HG03103 (cell line): ENCODE results near the gene KRTAP9-9.
"Not testable (repeated sequence)": the region's sequence is repeated elsewhere in the genome, so short reads cannot be mapped to it uniquely, and the experiment has no call there.

Source experiments
- ATAC-seq: cut with Tn5 transposase; IDR thresholded peaks from one replicate; pipeline ENCODE4 v1.9.1; 2021; ENCODE audit warnings: low read depth; ENCODE audit not compliant: unreplicated experiment

KRTAP9-9 gene

GRCh38 chr17:41264599-41264998 lies 9.4 kb downstream of the KRTAP9-9 start:
- no peak for ATAC-seq

- no peak for ATAC-seq
These were observed 9.9 kb downstream of the KRTAP9-9 start, which contains the start of gene KRTAP9-6 for GRCh38 chr17:41265078-41265477. TSS of gene KRTAP9-6 (plus strand) at chr17:41265378. CDS start at chr17:41265378, 0 bp downstream.

- no peak for ATAC-seq
These were observed 12.5 kb downstream of the KRTAP9-9 start for GRCh38 chr17:41267711-41268110.

DNA sequence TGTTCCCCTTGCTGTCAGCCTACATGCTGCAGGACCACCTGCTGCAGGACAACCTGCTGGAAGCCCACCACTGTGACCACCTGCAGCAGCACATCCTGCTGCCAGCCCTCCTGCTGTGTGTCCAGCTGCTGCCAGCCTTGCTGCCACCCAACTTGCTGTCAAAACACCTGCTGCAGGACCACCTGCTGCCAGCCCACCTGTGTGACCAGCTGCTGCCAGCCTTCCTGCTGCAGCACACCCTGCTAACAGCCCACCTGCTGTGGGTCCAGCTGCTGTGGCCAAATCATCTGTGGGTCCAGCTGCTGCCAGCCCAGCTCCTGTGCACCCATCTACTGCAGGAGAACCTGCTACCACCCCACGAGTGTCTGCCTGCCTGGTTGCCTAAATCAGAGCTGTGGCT lies 16.1 kb downstream of the KRTAP9-9 start:
- ATAC-seq: not testable (repeated sequence)

GRCh38 chr17:41271858-41272257 lies 16.7 kb downstream of the KRTAP9-9 start:
- no peak for ATAC-seq

GRCh38 chr17:41275648-41276190 lies 20.5 kb downstream of the KRTAP9-9 start, which contains the start of gene KRTAP9-7:
TSS of gene KRTAP9-7 (plus strand) at chr17:41275698. CDS start at chr17:41275698, 0 bp downstream.
- not testable (repeated sequence) for ATAC-seq

DNA sequence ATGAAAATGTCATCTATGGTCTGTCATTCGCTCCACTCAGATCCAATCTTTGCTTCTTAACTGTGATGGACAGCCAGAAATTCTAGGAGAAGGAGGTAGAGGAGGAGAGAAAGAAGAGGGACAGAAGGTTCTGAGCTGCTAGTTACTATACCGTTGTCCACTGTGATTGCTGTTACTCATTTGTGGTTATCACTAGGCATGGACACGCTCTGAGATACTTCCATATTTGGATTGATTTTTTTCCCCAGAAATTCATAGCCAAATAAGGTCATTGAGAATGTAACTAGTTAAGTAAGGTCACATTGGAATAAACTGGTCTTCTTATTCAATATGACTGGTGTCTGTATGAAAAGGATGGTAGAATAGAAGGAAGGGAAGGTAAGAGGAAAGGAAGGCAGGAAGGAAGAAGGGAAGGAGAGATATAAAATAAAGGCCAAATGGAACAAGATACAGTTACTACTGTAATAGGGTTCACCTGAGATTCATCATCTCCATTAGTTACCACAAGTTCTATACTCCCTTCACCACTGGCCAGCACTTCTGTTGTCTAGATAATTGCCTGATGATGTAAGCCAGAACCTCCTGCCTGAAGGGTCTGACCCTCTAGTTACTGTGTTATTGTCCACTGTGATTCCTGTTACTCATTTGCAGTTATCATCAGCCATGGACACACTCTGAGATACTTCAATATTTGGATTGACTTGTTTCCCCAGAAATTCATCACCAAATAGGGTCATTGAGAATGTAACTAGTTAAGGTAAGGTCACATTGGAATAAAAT lies 23.2 kb downstream of the KRTAP9-9 start:
- no peak for ATAC-seq

DNA sequence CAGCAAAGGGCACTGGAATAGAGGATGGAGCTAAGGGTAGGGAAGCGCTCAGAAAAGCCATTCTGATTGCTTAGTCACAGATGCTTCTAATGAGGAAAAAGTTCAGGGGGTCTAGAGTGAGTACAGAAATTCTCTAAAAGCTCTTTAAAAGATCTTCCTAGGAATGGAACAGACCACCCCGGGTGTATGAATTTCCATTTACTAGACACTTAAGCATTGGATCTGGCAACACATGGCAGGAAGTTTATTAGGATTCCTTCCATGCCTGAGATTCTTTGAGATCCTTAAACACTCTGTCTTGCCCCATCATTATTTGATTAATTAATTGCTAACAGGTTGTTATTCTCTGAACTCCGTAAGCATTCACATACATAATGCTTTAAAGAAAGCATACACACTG lies 28.9 kb downstream of the KRTAP9-9 start:
- ATAC-seq: no peak

DNA sequence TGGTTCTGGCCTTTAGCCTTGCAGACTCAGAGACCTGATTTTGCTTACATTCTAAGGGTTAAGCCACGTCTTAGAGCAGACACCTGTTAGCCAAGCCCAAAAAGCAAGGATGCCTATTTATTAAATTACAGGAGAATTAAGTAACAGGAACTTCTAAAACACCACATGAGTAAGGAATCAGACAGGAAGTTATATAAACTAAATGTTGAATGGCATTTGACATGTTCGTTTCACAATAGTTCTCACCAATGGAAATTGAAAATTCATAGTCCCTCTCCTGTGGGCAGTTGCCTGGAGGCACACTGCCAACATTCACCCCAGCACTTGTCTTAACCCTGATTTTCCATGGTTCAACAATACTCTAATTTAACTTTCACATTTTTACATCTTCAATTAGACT lies 29.4 kb downstream of the KRTAP9-9 start:
- ATAC-seq: no peak

- ATAC-seq: no peak
These were observed 31.9 kb downstream of the KRTAP9-9 start for GRCh38 chr17:41287050-41287449.

DNA sequence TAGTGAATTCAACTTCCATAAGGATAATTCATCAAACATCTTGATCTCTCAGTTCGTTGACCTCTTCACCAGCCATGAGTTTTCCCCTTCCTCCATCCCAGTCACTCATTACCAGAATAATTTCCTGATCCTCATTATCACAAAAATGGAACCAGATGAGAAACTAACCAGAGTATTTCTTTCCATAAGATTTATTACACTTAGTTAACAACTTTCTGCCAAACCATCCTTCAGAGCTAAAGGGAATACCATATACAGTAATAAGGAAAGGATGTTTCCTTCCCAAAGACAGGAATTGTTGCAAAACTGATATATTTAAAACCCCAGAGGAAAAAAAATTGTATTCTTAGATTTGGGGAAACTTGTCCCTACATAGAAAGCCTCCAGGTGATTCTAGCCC lies 38.8 kb downstream of the KRTAP9-9 start:
- ATAC-seq: no peak

- ATAC-seq: no peak
These were observed 41.7 kb downstream of the KRTAP9-9 start for GRCh38 chr17:41296846-41297245.

DNA sequence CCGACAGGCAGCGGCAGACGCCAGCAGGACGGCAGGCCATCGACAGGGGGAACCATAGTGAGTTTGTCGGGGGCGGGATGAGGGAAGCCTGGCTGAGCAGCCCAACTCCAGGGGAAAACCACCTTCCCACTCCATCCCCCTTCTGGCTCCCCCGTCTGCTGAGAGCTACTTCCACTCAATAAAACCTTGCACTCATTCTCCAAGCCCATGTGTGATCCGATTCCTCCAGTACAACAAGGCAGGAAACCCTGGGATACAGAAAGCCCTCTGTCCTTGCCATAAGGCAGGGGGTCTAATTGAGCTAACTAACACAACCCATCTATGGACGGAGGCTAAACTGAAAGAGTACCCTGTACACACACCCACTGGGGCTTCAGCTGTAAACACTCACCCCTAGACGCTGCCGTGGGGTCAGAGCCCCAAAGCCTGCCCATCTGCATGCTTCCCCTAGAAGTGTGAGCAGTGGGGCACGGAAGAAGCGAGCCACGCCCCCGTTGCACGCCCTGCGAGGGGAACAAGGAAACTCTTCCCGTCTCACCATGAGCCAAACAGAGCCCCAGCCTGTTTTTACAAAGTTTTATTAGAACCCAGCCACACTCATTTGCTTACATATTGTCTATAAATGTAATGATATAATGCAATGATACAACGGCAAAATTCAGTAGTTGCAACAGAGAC lies 43.4 kb downstream of the KRTAP9-9 start:
- ATAC-seq: no peak

GRCh38 chr17:41301204-41301790 lies 46.1 kb downstream of the KRTAP9-9 start:
- no peak for ATAC-seq

DNA sequence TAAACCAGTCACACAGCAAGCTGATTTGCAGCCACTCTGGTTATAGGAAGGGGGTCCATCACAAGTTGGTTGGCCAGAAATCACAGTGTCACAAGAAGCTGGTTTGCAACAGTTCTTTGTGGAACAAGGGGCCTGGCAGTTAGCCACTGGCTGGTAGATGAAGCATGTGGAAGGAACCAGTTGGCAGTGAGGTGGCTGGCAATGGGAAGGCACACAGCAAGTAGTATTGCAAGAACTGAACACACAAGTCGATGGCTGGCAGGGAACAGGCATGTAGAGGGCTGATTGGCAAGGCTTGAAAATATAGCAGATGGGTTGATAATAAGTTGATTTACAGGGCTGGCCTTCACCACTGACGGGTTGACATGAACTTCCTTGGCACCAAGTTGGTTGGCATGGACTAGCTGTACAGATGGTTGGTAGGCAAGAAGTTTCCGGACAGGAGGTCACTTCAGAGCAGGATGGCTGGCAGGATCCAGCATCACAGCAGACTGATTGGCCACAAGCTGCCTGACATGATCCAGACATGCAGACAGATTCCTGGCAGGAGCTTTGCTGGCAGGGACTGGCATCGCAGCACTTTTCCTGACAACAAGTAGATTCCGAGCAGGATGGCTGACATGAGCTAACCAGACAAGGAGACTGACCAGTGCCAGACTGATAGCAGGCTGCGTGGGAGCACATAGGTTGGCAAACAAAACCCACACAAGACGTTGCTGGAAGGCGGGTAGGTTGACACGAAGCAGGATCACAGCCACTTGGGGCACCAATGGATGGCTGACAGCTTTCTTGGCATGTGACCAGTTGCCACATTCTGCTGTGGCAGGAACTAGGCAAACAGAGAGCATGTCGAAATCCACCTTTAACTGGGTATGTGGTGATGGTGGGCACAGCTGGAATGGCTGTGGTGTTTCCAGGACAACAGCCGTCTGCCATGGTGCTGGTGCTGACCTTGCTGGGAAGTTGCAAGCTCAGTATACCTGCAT lies 47.0 kb downstream of the KRTAP9-9 start, which contains the start of gene KRTAP29-1:
TSS of gene KRTAP29-1 (minus strand) at position 936 of the 986 bp plus-strand sequence. CDS start at position 936, 0 bp downstream.
- ATAC-seq: no peak

DNA sequence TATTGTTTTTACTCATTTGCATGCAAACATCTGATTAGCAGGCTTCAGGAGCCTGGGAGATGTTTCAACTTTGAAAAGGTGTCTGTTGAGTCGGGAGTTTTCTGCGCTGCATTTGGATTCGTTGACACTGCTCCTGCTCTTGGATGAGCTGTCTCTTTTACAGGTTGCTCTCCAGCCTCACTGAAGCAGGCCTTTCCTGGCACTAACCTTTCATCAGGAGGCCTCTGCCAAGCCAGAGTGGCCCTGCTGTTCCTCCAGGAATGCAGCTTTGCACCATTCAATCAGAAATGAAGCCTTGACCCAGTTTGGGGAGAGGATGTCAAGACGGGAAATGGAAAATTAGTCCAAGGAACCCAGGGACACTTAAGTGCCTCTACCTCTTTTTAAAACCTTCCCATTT lies 47.8 kb downstream of the KRTAP9-9 start:
- no peak for ATAC-seq

DNA sequence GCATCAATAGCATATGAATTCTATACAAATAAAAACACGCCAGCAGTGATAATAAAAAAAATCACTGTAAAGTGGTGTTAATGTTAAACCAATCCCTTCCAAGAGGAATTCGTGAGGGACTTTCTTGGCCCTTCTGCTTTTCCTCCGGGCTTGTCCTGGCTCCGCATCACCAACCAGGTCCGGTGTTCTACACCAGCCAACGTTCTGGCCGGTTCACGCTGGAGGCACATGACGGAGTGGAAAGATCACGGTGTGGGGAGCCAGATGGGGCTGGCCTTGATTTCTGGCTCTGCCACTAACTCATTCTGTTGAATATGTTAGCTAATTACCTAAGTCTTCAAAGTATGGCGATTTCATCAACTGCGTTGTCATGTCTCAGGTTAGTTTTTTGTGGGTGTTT lies 48.9 kb downstream of the KRTAP9-9 start:
- no peak for ATAC-seq
